Tongue (tissue), 2 donors: Measurements from ENCODE around the gene GPX4. TPM values are rescaled to one million over a fixed set of nuclear protein-coding genes. Genes with fewer than 3 reads are reported as not detected.

Experiments
- DNase-seq: peaks from one replicate; pipeline ENCODE4 v3.0.0-alpha.2; 2015
- total RNA-seq: library from RNA; depleted of rRNA; stranded (reverse); fragments of >200 nt; gene quantifications from one replicate; pipeline ENCODE4 v1.2.3, GENCODE V29; 2014

Gene GPX4
- total RNA-seq, 1 donor from 2014 or later, result 115 TPM

DNA sequence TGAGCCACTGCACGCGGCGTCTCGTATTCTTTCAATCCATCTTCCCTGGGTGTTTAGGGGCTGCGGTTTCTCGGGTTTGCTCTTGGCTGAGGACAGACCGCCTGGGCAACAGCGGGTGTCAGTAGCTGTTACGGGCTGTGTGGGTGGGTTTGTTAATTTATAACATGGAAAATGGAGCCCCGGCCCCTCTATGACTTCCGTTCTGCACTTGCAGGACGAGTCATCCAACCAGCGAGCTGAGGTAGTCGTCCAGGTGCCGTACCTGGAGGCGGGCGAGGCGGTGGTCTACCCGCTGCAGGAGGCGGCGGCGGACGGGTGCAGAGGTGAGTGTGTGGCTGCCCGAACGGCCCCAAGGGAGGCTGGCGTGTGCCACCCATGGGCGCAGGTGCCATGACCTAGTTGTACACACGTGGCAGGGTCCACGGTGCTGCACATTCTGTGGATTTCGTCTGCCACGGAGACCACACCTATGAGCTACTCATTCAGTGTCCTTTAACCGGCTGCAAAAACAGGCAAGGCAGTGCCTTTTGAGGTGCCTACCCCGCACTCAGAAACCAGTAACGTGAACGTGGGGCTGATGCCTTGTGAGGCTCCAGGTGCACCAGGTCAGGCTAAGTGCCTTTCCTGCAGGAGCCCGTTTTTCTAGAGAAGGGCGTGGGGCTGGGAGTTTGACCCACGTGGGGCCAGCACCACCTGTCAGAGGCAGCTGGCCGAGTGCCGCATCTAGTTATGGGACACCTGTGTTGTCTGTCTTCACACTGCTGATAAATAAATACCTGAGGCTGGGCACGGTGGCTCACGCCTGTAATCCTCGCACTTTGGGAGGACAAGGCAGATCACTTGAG, 19.5 kb upstream of the GPX4 start:
- DNase-seq, result no peak

GRCh38 chr19:1085053-1085658, 18.6 kb upstream of the GPX4 start:
- DNase-seq, result no peak

DNA sequence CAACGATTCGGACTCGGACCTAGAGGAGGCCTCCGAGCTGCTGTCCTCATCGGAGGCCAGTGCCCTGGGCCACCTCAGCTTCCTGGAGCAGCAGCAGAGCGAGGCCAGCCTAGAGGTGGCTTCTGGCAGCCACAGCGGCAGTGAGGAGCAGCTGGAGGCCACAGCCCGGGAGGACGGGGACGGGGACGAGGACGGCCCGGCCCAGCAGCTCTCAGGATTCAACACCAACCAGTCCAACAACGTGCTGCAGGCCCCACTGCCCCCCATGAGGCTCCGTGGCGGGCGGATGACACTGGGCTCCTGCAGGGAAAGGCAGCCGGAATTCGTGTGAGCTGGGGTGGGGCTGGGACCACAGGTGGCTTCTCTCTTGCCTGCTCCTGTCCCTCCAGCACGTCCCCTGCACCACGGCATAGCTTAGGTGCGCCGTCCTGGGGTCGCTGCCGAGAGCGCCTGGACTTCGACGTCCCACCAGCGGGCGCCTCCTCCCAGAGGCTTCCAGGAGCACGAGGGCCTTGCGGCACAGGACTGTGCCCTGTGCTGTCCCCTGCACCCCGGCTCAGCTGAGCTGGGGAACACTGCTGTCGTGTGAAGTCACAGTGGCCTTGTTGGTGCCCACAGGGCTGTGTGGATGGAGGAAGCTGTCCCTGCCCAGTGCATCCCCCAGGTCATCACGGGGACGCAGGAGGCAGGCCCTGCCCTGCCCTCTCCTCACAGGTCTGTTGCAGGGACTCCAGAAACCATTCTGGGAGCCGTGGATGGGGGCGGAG, 17.9 kb upstream of the GPX4 start:
- no peak for DNase-seq

- DNase-seq, result peak; percentile 77
Observed at GRCh38 chr19:1086613-1087012, 17.2 kb upstream of the GPX4 start.

- DNase-seq, result peak; percentile 33
Observed at GRCh38 chr19:1087813-1088415, 15.9 kb upstream of the GPX4 start.

GRCh38 chr19:1088416-1089010, 15.3 kb upstream of the GPX4 start:
- no peak for DNase-seq

- DNase-seq, result no peak
Observed at GRCh38 chr19:1089126-1089771, 14.5 kb upstream of the GPX4 start.

DNA sequence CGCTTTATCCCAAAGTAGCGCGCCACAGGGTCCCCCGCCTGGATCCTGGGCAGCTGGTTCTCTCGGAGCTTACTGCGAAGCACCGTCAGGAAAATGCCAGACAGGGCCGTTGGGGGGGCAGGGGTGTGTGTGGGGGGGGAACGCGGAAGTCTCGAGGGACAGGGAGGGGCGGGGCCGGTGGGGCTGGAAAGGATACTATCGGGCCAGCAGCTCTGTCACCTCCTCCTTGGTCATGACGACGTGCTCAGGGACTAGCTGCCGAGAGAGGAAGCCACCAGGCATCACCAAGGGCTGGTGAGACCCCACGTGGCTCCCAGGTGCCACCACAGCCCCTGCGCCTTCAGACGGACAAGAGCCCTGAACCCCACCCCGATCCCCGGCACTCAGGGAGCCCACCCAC, 13.9 kb upstream of the GPX4 start:
- DNase-seq, result no peak

GRCh38 chr19:1090731-1091543, 12.9 kb upstream of the GPX4 start:
- no peak for DNase-seq

DNA sequence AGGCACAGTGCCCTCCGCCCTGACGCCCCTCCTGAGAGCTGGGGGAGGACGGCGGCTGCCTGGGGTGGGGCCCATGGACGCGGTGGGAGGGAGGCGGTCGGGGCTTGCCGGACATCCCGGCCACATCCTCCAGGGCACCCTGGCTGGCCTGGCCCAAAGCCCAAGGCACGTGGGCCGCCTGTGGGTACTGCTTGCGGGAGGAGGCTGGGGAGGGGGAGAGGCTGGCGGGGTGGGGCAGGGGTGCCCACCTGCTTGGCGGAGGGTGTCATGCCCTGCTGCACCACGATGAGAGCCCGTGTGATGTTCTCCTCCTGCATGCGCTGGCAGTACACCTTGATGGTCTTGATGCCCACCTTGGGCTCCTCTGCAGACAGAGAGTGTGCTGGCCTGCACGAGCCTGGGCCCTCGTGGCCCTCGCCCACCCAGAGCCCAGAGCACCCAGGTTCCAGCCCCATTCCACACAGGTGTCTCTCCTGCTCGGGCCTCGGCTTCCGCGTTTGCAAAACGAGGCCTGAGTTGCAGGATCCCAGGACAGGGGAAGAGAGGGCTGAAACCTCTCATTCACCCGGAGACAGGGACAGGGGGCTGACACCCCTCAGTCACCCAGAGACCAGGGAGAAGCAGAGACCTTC, 12.1 kb upstream of the GPX4 start:
- DNase-seq, result no peak

DNA sequence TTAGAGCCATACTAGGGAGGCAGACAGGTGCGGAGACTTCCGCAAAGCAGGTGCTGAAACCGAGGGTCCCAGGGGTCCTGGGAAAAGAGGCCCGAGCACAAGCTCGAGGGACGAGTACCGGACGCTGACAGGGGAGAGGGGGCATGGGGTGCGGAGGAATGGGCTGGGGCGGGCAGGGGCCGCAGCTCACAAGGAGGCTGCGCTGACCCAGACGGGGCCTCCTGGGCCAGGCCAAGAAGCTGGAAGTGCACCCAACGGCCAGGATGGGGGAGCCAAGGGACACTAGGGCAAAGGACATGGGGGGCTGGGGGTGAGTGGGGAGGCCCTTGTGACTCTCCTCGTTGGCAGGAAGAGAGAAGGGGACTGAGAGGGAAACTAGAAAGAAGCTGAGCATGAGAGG, 10.5 kb upstream of the GPX4 start:
- DNase-seq, result no peak

GRCh38 chr19:1093811-1094553, 9.8 kb upstream of the GPX4 start:
- no peak for DNase-seq

- DNase-seq, result no peak
Observed at GRCh38 chr19:1094655-1094977, 9.2 kb upstream of the GPX4 start.

- DNase-seq, result peak; percentile 99
Observed at GRCh38 chr19:1094978-1095701, 8.7 kb upstream of the GPX4 start, which contains the start of gene POLR2E. TSS of gene POLR2E (minus strand) at chr19:1095375. CDS start at chr19:1095315, 60 bp downstream.

- no peak for DNase-seq
Observed at GRCh38 chr19:1097810-1098176, 6.0 kb upstream of the GPX4 start.

DNA sequence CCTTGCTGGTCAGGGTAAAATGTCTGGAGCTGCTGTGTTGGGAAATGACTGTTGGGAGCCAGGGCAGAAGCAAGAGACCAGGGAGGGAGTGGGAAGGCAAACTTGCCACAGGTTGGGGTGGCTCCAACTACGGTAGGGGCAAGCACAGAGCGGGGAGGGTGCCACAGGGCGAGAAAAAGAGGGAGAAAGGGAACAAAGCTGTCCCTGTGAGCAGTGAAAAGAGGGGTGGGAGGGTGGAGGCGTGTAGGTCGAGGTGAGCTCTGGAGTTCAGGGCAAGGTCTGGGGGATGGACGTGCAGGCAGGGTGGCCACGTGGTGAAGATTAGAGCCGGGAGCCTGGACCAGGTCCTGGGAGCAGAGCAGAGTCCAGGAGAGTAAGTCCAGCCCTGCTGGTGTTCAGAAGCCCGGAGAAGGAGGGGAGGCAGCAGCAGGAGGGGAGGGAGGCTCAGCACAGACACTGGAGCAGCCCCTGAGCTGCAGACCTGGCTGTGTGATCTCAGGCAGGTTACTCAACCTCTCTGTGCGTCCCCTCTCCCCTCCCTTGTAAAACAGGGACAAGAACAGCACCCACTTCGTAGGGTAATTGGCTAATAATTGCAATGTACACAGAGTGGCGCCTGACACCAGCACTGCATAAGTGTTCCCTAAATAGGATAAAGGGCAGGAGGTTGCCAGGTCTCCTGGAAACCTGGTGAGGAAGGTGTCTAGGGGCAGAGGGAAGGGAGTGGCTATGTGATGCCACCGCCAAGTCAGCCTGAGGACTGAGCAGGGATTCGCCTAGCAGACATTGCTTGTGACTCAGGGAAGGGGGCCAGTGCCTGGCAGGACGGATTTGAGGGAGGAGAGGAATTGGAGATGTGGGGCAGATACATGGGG, 5.4 kb upstream of the GPX4 start:
- DNase-seq, result no peak

DNA sequence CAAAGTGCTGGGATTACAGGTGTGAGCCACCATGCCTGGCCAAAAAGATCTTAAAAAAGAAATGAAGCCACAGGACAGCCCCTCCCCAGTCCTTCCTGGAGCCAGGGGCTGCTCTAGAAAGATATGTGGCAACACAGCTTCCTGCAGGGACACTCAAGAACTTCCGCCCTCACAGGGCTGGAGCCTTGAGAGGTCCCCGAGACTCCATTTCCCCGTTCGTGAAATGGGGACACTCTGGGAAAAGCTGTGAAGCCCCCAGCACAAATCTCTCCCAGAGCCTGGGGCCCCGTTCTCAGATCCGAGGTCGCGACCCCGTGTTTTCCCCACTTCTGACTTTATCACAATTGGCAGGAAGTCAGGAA, 2.5 kb upstream of the GPX4 start:
- peak; percentile 16 for DNase-seq
